Fibroblast of lung (primary cell): Measurements from ENCODE around the gene SS18. TPM values are rescaled to one million over a fixed set of nuclear protein-coding genes. Genes with fewer than 3 reads are reported as not detected.
A peak's percentile ranks its signal among the peaks of the same experiment; 100 is the strongest.

ENCODE experiments used
- DNase-seq, 2 donors: peaks; one replicate each; pipeline versions ENCODE4 v3.0.0 to v3.0.0-alpha.2; 2010; ENCODE audit warnings: low read depth in 2 of 2
- H2AFZ ChIP-seq: 2 replicates; pipeline ENCODE4 v1.5.1; 2012; ENCODE audit warnings: low read length, control low read depth, inconsistent platforms
- H3K27ac ChIP-seq: 2 replicates; pipeline ENCODE4 v1.5.1; 2011; ENCODE audit warnings: low read length, control low read depth; ENCODE audit not compliant: insufficient read depth
- H3K27me3 ChIP-seq: 2 replicates; pipeline ENCODE4 v1.5.1; 2011; ENCODE audit warnings: mild to moderate bottlenecking, low read length; ENCODE audit not compliant: control insufficient read depth, insufficient read depth
- H3K36me3 ChIP-seq: 2 replicates; pipeline ENCODE4 v1.5.1; 2011; ENCODE audit warnings: low read length; ENCODE audit not compliant: control insufficient read depth, insufficient read depth
- H3K4me1 ChIP-seq: 2 replicates; pipeline ENCODE4 v1.5.1; 2011; ENCODE audit warnings: low read length; ENCODE audit not compliant: control insufficient read depth, insufficient read depth; ENCODE audit errors: extremely low read depth
- H3K4me2 ChIP-seq: 2 replicates; pipeline ENCODE4 v1.5.1; 2011; ENCODE audit warnings: low read length, control low read depth; ENCODE audit not compliant: insufficient read depth; ENCODE audit errors: extremely low read depth
- H3K4me3 ChIP-seq, 4 experiments: fragments of 200-600 bp in 1 of 4; sonication (generic) in 1 of 4; replicated peaks in 1 of 4; 2 replicates each; pipeline ENCODE4 v1.5.1; 2011 to 2016; ENCODE audit warnings: low read length in 4 of 4, low read depth in 3 of 4, mild to moderate bottlenecking in 3 of 4, control low read depth in 2 of 4, inconsistent platforms in 1 of 4, mixed read lengths in 1 of 4; ENCODE audit not compliant: insufficient read depth in 1 of 4; ENCODE audit errors: control extremely low read depth in 1 of 4
- H3K79me2 ChIP-seq: 2 replicates; pipeline ENCODE4 v1.5.1; 2012; ENCODE audit warnings: mild to moderate bottlenecking, low read length, inconsistent platforms; ENCODE audit not compliant: control insufficient read depth, insufficient read depth
- H3K9ac ChIP-seq: 2 replicates; pipeline ENCODE4 v1.5.1; 2011; ENCODE audit warnings: mild to moderate bottlenecking, low read length, control low read depth; ENCODE audit not compliant: insufficient read depth
- H3K9me3 ChIP-seq: 2 replicates; pipeline ENCODE4 v1.5.1; 2012; ENCODE audit warnings: low read depth, low read length; ENCODE audit not compliant: control insufficient read depth, insufficient read depth
- H4K20me1 ChIP-seq: 2 replicates; pipeline ENCODE4 v1.5.1; 2011; ENCODE audit warnings: low read length; ENCODE audit not compliant: control insufficient read depth, insufficient read depth; ENCODE audit errors: extremely low read depth
- EZH2 ChIP-seq: IDR thresholded peaks from 2 replicates; pipeline ENCODE4 v1.5.1; 2012; ENCODE audit warnings: low read length, control low read depth, mild to moderate bottlenecking; ENCODE audit errors: missing control alignments
- polyA plus RNA-seq, 2 donors: library from polyadenylated mRNA; depleted of rRNA in 1 of 2; stranded (reverse) in 1 of 2; unstranded in 1 of 2; fragments of >200 nt; gene quantifications; 2 replicates each; pipeline ENCODE4 v1.2.1, GENCODE V29; 2011 to 2012; ENCODE audit warnings: missing spikeins in 1 of 2
- total RNA-seq: library from RNA; depleted of rRNA; stranded (reverse); fragments of >200 nt; gene quantifications from 2 replicates; pipeline ENCODE4 v1.2.1, GENCODE V29; 2014
- TF ChIP-seq, protein P1 (sequence below), 2 donors: IDR thresholded peaks in 1 of 2; conservative IDR thresholded peaks in 1 of 2; 1 replicate in 1 of 2; 2 replicates in 1 of 2; pipeline ENCODE4 v1.5.1; 2011 to 2012; ENCODE audit warnings: low read length in 2 of 2, control low read depth in 1 of 2, inconsistent platforms in 1 of 2, low read depth in 1 of 2, mild to moderate bottlenecking in 1 of 2

The SS18 gene
- total and polyA plus RNA-seq, 2 donors (not counting 1 experiment from before 2014, with no cell fraction given): 90.8 to 124 TPM

DNA sequence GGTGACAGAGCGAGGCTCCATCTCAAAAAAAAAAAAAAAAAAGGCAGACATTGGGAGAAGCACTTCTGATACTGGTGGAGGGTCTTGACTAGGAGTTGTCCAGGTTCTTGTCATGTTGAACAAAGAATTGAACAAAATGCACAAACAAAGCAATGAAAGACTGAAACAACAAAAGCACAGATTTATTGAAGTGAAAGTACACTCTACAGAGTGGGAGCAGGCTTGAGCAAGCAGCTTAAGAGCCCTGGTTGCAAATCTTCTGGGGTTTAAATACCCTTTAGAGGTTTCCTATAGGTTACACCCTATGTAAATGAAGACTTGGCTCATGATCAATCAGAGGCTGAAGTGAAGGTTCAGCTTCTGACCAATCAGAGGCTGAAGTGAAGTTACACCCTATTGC is 6.4 kb upstream of the SS18 start:
- no peaks in the 10 kb centered on the region for H3K9me3 ChIP-seq
- no peak for TF ChIP-seq EZH2
- TF ChIP-seq, protein P1, sequence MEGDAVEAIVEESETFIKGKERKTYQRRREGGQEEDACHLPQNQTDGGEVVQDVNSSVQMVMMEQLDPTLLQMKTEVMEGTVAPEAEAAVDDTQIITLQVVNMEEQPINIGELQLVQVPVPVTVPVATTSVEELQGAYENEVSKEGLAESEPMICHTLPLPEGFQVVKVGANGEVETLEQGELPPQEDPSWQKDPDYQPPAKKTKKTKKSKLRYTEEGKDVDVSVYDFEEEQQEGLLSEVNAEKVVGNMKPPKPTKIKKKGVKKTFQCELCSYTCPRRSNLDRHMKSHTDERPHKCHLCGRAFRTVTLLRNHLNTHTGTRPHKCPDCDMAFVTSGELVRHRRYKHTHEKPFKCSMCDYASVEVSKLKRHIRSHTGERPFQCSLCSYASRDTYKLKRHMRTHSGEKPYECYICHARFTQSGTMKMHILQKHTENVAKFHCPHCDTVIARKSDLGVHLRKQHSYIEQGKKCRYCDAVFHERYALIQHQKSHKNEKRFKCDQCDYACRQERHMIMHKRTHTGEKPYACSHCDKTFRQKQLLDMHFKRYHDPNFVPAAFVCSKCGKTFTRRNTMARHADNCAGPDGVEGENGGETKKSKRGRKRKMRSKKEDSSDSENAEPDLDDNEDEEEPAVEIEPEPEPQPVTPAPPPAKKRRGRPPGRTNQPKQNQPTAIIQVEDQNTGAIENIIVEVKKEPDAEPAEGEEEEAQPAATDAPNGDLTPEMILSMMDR (conservative IDR thresholded peaks at IDR 0.05 in 1 of 2, IDR thresholded peaks at IDR 0.05 in 1 of 2; ENCODE audit: low read depth in 1 of 2, low read length in 2 of 2): no peak
- H3K27me3 ChIP-seq: no peaks in the 10 kb centered on the region
- H3K79me2 ChIP-seq: no peaks in the 10 kb centered on the region
- no peaks in the 10 kb centered on the region for H3K4me1 ChIP-seq
- no peak overlapping the region for H3K4me3 ChIP-seq
- no peak overlapping the region for H3K4me2 ChIP-seq
- DNase-seq: no peak
- no peaks in the 10 kb centered on the region for H4K20me1 ChIP-seq
- no peaks in the 10 kb centered on the region for H3K36me3 ChIP-seq
- H2AFZ ChIP-seq: no peak overlapping the region
- H3K9ac ChIP-seq: no peak overlapping the region
- H3K27ac ChIP-seq: no peak overlapping the region

DNA sequence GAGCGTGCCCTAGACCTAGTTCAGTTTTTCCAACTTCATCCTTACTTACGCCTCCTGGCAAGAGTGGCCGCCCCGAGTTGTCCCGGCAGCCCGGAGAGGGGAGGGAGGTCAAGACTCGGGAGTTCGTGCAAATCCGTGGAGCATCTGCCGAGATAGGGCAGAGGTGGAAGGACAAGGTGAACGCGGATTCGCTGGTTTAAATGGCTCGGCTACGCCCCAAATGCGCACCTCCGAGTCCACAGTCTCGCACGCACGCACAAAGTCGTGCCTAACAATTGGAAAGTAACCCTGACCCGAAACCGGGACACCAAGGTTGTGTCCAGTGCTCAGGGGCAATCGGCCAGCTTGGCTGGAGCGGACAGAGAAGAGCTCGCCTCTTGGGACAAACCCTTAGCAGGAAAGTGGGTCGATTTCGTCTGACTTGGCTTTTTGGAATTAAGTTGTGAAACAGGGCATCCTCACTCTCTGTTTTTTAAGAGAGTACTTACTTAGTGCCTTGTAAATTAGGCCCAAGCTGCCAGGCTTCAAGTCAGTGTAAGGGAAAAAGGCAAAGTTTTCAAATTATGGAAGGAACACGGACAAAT is 726 bp upstream of the SS18 start:
- peaks cover 42% of the 10 kb centered on the region for H3K79me2 ChIP-seq
- H2AFZ ChIP-seq: peak overlapping the region; percentile 84
- H3K36me3 ChIP-seq: peaks cover under 1% of the 10 kb centered on the region
- H3K4me2 ChIP-seq: peak overlapping the region; percentile 30
- H3K27ac ChIP-seq: peak overlapping the region; percentile 99
- peaks cover 2% of the 10 kb centered on the region for H4K20me1 ChIP-seq
- no peak for DNase-seq
- no peaks in the 10 kb centered on the region for H3K27me3 ChIP-seq
- H3K4me3 ChIP-seq: peak overlapping the region; percentile 79 to 98 (median 92)
- H3K9ac ChIP-seq: peak overlapping the region; percentile 98
- no peaks in the 10 kb centered on the region for H3K9me3 ChIP-seq
- H3K4me1 ChIP-seq: no peaks in the 10 kb centered on the region
- TF ChIP-seq EZH2: no peak
- TF ChIP-seq, protein P1 (conservative IDR thresholded peaks at IDR 0.05 in 1 of 2, IDR thresholded peaks at IDR 0.05 in 1 of 2; ENCODE audit: low read depth in 1 of 2, low read length in 2 of 2): no peak

DNA sequence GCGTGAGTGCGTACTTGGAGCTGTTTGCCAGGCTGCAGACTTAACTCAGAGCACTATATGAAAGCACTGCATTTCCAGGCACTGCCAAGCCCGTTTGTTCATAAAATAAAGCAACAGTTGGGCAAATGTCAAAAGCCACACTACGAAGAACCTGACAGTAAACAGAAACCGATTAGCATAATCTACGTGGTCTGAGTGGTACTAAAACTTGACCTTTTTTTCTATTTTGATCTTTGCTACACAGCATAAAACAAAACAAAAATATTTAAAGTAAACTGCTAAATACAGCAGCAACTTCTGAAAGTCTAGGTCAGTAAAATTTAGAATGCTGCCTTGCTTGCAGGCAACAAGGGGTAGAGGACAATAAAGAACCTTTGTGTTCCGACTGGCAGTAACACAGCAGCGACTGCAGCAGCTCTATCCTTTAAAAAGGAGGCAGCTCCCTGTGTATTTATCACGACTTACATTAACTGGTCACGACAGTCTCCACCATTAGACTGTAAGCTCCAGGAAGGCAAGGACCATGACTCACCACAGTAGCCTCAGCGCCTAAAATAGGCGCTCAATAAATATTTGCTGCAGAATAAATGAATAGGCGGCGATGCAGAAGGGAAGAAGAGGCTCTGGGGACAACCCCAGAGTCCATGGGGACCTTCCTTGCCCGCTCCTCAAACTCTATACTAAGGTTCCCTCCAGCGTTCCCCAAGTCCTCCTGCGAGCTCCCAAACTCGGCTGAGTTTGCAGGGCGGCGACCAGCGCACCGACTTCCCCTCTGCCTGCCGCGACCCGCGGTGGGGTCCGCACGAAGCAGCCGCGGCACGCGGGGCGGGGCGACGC is 902 bp downstream of the SS18 start:
- TF ChIP-seq, protein P1 (conservative IDR thresholded peaks at IDR 0.05 in 1 of 2, IDR thresholded peaks at IDR 0.05 in 1 of 2; ENCODE audit: low read depth in 1 of 2, low read length in 2 of 2): no peak
- TF ChIP-seq EZH2: no peak
- H3K79me2 ChIP-seq: peaks cover 54% of the 10 kb centered on the region

More for the DNA sequence above, 902 bp downstream of the SS18 start:
- H2AFZ ChIP-seq: peak overlapping the region; percentile 34
- peaks cover 2% of the 10 kb centered on the region for H4K20me1 ChIP-seq
- peak overlapping the region; percentile 99 for H3K27ac ChIP-seq
- peak overlapping the region; percentile 97 for H3K4me2 ChIP-seq
- H3K36me3 ChIP-seq: peaks cover 2% of the 10 kb centered on the region
- no peaks in the 10 kb centered on the region for H3K4me1 ChIP-seq
- H3K9me3 ChIP-seq: no peaks in the 10 kb centered on the region
- DNase-seq: peak; percentile 48 to 49
- H3K27me3 ChIP-seq: no peaks in the 10 kb centered on the region
- peak overlapping the region; percentile 79 to 98 (median 92) for H3K4me3 ChIP-seq
- peak overlapping the region; percentile 98 for H3K9ac ChIP-seq
